Fibroblast of skin of right quadriceps (primary cell): ENCODE measurements around the gene TRAF3IP1.
A peak's percentile ranks its signal among the peaks of the same experiment; 100 is the strongest.
"Not testable (repeated sequence)": the region's sequence is repeated elsewhere in the genome, so short reads cannot be mapped to it uniquely, and the experiment has no call there.

ENCODE experiments used
- DNase-seq: peaks from one replicate; pipeline ENCODE4 v3.0.0-alpha.2; 2013

The TRAF3IP1 gene

DNA sequence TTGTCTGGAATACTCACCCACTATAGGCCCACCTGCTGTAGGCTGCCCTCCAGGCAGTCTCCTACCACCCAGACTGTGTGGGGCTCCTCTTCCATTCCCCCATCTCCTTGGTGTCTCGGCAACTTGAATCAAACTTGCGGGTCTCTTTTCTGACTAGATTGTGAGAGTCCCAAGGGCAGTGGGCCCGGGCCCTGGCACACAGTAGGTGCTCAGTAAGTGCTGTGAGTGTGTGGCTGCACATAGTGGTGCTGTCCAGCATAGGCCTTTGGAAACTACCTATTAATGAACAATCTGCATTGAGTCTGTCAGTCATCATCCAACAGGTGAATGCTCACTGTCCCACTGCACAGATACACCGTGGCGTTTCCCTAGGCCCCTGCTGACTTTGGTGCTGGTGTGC lies 62.8 kb downstream of the TRAF3IP1 start:
- DNase-seq = no peak

DNA sequence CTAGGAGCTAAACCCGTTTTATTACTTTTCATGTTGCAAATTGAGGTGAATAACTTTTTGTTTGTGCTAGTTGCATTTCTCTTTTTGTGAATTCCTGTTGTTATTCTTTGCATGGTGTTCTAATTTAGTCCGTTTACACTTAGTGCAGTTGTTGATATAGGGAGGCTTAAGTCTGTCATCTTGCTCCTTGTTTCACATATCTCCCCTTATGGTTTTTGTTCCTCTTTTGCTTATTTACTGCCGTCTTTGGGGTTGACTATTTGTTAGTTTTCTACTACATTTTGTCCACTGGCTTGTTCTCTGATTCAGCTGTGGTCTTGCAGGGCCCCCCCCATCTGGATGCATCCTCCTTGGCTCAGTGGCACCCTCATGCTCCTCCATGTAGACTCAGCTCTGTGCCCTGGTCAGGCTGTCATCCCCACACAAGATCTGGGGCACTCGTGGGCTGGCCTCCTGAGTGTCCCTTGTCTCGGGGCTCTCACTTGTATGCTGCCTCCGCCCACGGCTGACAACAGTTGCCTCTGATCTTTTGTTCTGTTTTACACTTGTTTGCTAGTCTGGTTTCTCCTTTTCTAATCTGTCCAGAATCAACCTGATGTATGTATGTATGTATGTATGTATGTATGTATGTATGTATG lies 63.5 kb downstream of the TRAF3IP1 start:
- DNase-seq = no peak

DNA sequence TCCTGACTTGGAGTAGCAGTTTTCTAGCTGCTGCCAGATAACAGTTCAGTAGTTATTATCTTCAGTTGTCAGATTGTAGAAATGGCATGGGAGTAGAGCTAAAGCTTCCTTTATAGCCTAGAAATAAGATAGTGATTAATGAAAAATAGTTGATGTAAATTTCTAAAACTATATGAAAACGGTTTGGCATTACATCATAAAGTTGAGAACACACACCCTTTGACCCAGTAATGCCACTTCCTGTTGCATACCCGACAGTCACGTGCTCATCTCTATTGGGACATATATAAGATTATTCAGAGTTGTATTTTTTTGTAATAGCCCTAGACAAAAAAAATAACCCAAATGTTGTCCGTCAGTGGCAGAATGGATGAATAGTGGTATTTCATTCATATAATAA lies 67.0 kb downstream of the TRAF3IP1 start:
- DNase-seq = no peak

DNA sequence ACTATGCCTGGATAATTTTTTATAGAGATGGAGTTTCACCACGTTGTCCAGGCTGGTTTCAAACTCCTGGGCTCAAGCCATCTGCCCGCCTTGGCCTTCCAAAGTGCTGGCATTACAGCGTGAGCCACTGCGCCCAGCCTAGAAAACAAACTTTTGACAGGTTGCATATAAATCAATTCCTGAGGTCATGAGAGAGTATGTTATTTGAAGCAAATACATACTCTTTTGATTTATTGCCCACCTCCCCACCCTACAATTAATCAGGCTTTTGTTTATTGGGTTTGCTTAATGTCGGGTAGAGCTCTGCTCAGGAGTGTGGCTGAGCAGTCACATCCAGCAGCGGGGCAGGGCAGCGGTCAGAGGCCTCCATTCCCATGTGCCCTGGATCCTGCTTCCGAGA lies 68.5 kb downstream of the TRAF3IP1 start:
- no peak for DNase-seq

DNA sequence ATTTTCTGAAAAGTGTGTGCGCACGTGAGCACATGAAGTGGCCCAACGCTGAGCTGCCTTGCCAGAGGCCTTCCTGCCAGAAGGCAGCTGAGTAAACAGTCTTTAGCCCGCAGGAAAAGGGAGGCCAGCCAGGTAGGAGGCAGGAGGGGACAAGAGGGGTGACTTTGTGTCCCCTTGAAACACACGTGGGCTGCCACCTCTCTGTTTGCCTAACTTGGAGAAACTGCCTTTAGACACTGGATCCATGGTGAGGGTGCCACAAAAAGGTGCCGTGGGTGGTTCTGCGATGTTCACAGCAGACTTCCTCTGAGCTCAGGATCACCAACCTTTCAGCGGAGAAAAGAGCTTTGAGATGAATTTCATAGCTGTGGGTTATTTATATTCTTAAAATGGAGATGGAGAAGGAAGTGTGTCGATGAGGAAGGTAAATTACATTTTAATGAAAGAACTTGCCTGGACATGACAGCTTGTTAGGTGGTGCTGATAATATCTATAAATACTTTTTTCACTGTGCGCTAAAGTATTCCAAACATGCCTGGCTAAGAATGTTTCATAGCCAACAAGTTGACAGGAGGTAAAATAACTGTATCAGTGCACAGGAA lies 69.8 kb downstream of the TRAF3IP1 start:
- peak; percentile 13 for DNase-seq

DNA sequence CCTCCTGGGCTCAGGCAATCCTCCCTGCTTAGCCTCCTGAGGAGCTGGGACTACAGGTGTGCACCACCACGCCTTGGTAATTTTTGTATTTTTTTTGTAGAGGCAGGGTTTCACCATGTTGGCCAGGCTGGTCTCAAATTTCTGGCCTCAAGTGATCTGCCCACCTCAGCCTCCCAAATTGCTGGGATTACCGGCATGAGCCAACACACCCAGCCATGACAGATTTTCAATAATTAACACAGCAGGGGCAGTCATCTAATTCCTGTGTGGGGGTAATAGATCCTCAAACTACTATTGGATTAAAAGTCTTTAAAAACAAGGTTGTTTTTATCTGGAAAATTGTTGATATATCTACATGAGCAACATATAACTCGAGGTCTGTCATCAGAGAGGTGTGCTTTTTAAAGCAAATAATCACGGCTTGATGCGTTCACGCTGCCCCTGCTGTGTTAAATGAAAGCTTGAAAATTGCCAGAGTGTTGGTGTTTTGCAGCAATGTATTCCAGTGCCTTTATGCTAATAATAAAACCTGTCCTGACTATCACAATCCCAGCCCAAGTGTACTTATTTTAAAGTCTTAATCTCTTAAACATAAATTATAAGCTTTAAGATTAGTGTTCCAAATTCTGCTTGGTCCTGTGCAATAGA lies 70.8 kb downstream of the TRAF3IP1 start:
- DNase-seq = no peak

DNA sequence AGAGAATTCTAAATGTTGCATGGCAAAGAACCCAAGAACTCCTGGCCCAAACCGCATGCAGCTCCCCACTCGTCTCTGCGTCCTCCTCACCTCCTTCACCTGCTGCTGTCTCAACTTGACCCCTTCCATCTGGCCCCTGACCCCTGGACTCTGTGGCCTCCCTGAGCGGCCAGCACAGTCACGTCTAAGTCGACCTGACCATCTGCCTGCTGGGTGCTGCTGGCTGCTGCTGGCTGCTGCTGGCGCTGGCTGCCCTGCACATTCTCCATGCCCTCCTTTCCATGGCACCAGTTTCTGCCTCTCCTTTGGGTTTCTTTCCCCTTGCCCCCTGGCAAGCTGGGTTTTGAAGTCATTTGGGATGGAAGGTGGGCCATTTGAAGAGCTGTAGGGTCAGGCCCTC lies 76.3 kb downstream of the TRAF3IP1 start:
- DNase-seq = no peak

DNA sequence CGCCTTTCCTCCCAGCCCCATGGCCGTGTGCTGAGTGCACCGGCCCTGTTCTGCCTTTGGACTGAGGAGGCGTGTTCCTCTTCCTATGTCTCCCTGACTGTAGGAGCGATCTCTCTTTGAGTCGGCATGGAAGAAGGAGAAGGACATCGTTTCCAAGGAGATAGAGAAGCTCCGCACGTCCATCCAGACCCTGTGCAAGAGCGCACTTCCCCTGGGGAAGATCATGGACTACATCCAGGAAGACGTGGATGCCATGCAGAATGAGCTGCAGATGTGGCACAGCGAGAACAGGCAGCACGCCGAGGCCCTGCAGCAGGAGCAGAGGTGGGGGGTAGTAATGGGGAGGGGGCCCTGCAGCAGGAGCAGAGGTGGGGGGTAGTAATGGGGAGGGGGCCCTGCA lies 77.0 kb downstream of the TRAF3IP1 start:
- no peak for DNase-seq

DNA sequence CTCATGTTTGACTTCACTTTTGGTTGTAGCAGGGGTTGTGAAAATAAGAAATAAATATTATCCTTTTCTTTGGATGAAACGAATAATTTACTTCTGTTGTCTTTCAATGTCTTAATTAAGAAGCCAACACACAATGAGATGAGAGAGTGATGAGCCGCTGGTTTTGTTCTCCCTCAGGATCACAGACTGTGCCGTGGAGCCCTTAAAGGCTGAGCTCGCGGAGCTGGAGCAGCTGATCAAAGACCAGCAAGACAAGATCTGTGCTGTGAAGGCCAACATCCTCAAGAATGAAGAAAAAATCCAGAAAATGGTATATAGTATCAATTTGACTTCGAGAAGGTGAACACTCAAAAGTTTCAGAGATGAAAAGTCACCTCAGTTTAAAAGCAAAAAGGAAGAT lies 78.3 kb downstream of the TRAF3IP1 start:
- no peak for DNase-seq

DNA sequence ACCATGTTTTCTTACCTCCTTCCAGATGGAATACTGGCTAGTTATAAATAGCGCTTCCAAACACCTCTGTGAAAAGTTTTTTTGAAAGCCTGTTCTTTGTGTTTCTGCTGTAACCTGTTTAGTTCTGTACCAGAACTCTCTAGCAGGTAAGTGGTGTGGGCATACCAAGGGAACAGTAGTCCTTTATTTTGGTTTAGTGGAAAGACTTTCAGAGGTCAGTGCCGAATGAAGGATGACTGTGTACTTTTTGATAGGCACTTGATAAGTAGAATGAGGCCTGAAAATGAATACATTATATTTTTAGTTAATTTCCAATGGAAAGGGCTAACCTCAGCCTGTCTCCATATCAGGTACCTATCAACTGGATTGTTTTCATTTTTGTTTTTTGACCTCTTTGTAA lies 78.8 kb downstream of the TRAF3IP1 start:
- DNase-seq = no peak

DNA sequence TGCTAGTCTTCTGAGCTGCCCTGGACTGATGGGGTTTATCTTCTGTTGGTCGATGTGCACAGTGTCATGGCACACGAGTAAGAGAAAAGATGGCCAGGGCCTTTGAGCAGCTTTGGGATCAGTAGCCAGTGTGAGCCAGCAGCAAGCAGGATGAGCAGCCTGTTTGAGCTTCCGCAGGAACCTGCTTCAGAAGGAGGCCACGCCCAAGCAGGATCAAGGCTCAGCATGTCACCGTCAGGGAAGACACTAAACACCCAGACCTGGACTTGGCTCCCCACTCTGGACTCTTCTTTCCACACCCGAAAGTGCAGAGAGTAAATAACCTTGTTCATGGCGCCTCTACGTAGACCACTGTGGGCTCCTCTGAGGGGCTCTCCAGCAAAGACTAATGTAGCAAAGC lies 81.2 kb downstream of the TRAF3IP1 start:
- DNase-seq = no peak

DNA sequence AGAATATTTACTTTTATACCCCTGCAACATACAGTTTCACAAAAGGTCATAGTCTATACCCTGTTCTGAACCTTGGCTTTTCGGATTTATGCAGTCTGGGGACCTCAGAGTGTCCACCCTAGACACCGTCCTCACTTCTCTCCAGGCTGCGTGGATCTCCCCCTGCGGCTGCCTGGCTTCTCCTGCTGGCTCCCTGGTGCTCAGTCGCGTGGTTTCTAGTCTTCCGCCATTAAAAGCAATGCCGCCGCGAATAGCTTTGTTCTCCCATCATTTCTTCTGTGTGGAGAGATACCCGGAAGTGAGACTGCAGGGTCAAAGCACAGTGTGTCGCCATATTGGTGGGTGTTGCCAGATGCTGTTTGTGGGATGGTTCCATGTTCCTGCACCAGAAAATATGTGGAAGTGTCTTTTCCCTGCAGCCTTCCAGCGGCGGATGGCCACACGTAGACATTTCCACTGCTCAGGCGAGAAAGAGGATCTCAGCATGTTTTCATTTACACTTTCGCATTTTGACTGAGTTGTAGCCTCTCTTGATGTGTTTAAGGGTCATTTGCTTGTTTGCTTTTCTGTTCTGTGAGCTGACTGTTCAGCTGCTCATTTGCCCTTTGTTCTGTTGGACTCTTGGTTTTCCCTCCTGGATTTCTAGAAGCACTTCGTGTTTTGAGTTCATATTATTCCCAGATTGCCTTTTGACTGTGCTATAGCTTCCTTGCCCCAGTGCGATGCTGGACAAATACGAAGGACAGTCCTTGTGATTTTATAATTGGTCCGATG lies 83.5 kb downstream of the TRAF3IP1 start:
- no peak for DNase-seq

DNA sequence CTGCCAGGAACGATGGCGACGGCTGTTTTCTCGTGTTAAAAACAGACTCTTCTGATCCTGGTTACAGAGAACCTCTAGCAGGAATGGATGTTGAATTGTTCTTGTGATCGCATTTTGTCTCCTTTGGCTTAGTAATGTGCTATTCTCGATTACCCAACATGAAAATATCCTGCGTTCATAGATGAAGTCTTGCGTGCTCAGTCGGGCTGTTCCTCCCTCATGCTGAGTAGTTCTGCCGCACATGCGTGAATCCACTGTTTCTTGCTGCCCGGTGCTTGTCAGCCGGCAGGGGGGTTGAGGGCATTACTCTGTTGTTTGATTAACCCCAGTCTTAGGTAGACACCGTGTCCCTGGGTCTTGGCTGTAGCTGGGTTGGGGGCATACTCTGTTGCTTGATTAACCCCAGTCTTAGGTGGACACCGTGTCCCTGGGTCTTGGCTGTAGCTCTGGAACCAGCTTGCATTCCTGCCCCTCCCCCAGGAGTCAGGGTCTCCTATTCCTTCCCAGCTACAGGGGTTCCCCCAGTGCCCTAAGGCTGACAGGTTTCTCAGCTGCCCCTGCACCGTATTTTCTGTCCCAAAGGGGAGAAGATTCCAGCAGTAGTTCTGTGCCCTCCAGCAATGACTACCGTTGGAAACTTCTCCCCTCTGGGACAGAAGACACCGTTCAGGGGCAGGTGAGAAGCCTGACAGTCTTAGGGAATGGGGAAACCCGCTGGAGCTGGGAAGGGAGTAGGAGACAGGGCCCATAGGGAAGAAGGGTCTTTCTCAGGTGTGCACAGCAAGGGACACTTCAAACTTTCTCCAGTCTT lies 84.3 kb downstream of the TRAF3IP1 start:
- no peak for DNase-seq

DNA sequence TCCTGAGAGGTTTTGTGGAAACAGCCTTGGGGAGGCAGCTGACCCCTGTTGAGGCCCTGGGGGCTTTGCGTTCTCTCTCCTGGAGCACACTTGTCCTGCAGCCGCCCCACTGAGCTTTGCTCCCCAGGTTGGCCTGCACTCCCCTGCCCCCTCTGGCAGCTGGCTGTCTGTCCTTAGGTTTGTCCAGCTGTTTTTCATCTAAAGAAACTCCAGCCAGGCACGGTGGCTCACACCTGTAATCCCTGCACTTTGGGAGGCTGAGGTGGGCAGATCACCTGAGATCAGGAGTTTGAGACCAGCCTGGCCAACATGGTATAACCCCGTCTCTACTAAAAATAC lies 84.9 kb downstream of the TRAF3IP1 start:
- DNase-seq = not testable (repeated sequence)

DNA sequence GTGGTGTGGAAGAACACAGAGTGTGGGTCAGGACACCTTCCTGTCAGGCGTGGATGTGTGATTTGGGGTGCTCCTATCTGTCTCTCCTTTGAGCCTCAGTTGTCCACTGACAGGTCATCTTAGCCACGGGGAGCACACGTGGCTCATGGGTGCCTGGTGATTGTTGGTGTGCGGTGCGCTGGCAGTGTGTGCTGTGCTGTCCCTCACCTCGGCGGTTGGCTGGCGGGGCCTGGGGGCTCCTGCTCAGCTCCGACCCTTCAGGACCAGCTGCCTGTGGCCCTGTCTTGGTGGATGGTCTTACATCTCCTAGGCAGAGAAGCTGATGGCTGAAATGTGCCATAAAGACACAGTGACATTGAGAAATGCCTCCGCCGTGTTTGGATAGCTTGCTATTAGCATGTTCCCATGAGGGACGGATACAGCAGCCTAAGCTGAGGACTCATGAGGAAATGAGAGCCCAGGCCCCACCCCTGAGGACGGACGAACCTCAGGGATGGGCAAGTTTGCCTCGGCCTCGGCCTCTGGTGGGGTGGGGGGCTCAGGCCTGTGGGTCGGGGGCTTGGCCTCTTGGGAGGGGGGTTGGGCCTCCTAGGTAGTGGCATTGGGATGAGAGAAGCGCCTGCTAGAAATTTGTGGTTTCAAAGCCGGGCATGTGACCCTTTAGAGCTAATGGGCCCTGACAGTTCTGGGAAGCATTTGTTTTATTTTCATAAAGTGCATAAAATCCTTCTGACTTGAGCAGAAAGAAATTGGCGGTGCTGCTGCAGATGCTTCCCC lies 86.1 kb downstream of the TRAF3IP1 start:
- no peak for DNase-seq

DNA sequence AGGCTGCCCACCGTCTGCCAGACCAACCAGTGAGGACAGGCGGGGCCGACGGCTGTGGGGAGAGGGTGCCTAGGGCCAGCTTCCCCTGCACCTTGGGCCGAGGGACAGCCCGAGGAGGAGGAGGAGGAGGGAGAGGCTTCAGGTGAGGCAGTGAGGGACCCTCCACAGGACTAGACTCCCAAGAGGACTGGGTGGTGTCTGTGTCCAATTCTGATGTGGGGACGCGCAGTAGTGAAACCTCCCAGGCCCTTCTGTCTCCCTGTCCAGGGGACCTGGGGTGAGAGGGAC lies 86.6 kb downstream of the TRAF3IP1 start:
- no peak for DNase-seq

DNA sequence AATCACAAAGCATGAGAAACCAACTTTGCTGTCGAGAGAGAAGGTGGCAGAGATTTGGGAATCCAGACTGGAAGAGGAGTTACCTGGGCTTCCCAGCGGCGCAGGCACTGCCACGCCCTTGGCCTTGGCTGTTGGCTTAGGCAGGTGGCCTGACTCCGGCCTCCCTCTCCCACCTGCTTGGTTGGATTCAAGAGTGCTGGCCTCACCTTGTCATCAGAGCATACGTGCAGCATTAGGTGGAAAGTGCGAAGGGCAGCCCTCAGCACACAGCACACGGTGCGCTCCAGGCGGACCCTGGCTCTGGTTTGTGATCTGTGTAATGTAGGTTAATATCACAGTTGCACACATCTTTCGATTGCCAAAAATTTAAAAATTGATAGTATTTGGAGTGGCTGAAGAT lies 87.2 kb downstream of the TRAF3IP1 start:
- no peak for DNase-seq

DNA sequence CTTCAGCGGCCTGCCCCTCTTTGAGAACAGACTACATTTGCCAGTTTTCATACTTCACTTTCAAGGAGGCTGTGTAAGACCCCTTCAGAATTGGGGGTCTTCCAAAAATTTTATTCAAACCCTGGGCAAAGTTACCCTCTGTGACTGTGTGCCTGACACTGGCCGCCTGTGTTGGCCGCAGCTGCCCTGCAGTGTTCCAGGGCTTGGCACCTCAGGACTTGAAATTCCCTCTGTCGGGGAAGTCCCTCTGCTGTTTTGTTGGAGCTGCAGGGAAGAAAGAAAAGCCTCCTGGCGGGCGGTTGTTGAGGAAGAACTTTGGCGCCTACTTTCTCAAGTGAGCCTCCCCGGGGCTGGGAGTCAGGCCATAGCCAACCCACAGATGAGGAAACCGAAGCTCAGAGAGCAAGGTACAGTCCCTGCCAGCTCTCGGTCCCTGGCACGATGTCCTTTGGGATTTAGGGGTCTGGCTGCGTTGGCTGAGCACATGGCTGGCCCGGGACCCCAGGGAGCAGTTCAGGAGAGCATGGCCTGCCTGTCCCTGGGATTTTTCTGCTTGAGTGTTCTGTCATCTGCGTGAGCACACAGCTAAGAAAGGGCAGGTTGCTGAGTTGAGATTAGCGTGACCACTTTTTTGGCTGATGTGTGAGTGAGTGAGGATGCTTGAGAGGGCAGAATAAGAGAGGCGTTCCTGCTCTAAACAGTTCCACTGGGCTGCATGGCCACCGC lies 88.5 kb downstream of the TRAF3IP1 start:
- DNase-seq = no peak

DNA sequence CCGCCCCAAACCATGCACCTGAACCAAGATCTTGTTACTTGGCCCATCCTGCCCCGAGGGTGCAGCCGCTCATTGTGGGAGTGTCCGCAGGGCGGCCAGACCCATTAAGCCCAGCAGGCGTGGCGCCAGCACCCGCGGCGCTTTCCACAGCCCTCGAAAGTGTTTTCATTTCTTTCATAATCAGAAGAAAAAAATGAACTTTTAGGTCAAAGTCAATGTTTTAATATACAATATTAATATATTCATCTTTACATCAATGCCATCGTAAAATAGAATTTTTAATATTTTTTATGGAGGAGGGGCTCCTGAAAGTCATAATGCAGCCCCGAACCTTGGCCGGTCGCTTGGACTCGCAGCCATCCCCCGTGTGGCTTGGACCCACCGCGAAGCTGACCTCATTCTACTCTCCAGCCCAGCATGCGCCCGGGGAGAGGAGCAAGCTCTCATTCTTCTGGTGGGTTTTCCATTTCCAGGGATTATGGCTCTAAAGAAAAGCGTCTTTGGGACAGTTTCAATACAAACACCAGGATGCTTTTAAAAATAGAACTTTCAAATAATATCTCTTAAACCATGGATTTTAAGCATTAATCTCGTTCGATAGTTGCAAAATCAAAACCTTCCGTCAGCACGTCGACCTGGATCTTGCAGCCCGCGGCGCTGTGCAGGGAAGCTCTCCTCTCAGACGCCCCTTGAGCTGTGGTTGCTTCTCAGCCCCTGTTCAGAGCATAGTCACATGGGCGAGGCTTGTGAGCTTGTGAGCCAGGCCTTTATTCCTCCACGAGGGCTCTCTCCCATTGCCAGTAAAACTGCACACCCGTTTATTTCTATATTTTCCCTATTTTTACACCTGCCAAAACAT lies 89.3 kb downstream of the TRAF3IP1 start:
- no peak for DNase-seq

DNA sequence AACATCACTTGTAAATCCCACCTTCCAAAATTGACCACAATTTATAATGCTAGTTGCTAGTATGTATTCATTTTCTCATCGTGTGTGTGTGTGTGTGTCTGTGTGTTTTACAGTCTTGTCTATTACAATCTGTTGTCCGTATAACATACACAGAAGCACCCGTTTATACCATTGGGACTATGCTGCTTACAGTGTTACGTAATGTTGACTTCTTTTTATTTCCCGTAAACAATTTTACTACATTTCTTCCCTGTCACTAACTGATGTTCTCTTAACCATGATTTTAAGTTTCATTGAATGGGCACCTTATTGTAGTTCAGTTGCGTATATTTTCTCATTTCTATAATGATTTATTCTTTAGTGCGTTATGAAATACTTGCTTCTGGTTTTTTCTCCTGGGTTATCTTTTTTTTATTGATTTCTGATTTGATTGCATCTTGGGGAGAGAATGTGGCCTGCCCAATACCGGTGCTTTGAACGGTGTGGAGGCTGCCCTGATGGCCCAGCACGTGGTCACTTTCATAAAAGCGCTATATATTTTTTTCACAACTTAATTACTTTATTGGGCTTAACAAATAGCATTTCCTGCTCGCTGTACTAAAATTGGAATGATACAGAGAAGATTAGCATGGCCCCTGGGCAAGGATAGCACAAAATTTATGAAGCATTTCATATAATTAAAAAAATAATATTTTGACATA lies 91.9 kb downstream of the TRAF3IP1 start:
- DNase-seq = no peak
